Measurements from ENCODE around the gene FGF21.

- TF ChIP-seq POLR2AphosphoS5 (IDR thresholded peaks at IDR 0.05) (peak; percentile 38 to 71 (median 58)), CTCF (IDR thresholded peaks at IDR 0.05) (no peak)
Observed at GRCh38 chr19:48713864-48714755, 41.2 kb upstream of the FGF21 start.
